Activated CD4-positive, CD25-positive, alpha-beta regulatory T cell treated with anti-CD3 and anti-CD28 coated beads, Interleukin-2, amount 50 U/mL, for 72 hours (primary cell): ENCODE measurements around the gene TSPAN16.
"Not testable (repeated sequence)": the region's sequence is repeated elsewhere in the genome, so short reads cannot be mapped to it uniquely, and the experiment has no call there.

ENCODE experiments used
- DNase-seq: peaks from one replicate; pipeline ENCODE4 v3.0.0; 2021

The TSPAN16 gene

GRCh38 chr19:11347546-11348039, 51.6 kb downstream of the TSPAN16 start:
- DNase-seq = no peak

- no peak for DNase-seq
These were observed 53.2 kb downstream of the TSPAN16 start for GRCh38 chr19:11349171-11349570.

GRCh38 chr19:11354102-11354501, 58.1 kb downstream of the TSPAN16 start:
- not testable (repeated sequence) for DNase-seq

- peak; percentile 89 for DNase-seq
These were observed 59.5 kb downstream of the TSPAN16 start, which contains the start of gene PLPPR2 for GRCh38 chr19:11355160-11356073. PLPPR2 (plus strand) TSS chr19:11355432; CDS start chr19:11357674, 2,242 bp downstream.

- no peak for DNase-seq
These were observed 60.1 kb downstream of the TSPAN16 start for GRCh38 chr19:11356074-11356397.

GRCh38 chr19:11356676-11357550, 61.0 kb downstream of the TSPAN16 start:
- no peak for DNase-seq

- no peak for DNase-seq
These were observed 63.5 kb downstream of the TSPAN16 start for GRCh38 chr19:11359421-11359820.

- DNase-seq = no peak
These were observed 65.2 kb downstream of the TSPAN16 start for GRCh38 chr19:11361037-11361770.

- DNase-seq = no peak
These were observed 66.1 kb downstream of the TSPAN16 start for GRCh38 chr19:11361771-11362731.

GRCh38 chr19:11363881-11364280, 67.9 kb downstream of the TSPAN16 start:
- no peak for DNase-seq

GRCh38 chr19:11364296-11364904, 68.4 kb downstream of the TSPAN16 start:
- DNase-seq = no peak

GRCh38 chr19:11364935-11365334, 69.0 kb downstream of the TSPAN16 start:
- no peak for DNase-seq
